CD14-positive monocyte (primary cell): ENCODE data around the gene CFAP97. TPM values are rescaled to one million over a fixed set of nuclear protein-coding genes. Genes with fewer than 3 reads are reported as not detected.

Experiments used
- DNase-seq, 3 donors: peaks; one replicate each; pipeline ENCODE4 v3.0.0-alpha.2; 2011 to 2022
- H2AFZ ChIP-seq: 2 replicates; pipeline ENCODE4 v1.6.0; 2012; ENCODE audit warnings: mild to moderate bottlenecking, low read depth, low read length, inconsistent platforms; ENCODE audit not compliant: insufficient read depth, poor library complexity, severe bottlenecking
- H3K27ac ChIP-seq, 2 donors: 1 replicate in 1 of 2; 2 replicates in 1 of 2; pipeline ENCODE4 v1.5.1; 2012 to 2013; ENCODE audit warnings: low read length in 2 of 2, control low read depth in 1 of 2, inconsistent platforms in 1 of 2, low read depth in 1 of 2, mild to moderate bottlenecking in 1 of 2
- H3K27me3 ChIP-seq, 2 donors: one replicate each; pipeline versions ENCODE4 v1.6.0 to v1.6.1; 2011 to 2013; ENCODE audit warnings: low read length in 2 of 2; ENCODE audit not compliant: control insufficient read depth in 2 of 2, insufficient read depth in 2 of 2
- H3K36me3 ChIP-seq, 2 donors: replicated peaks in 1 of 2; 1 replicate in 1 of 2; 2 replicates in 1 of 2; pipeline versions ENCODE4 v1.5.1 to v1.6.1; 2012 to 2013; ENCODE audit warnings: low read length in 2 of 2, control low read depth in 1 of 2, inconsistent platforms in 1 of 2, mild to moderate bottlenecking in 1 of 2; ENCODE audit not compliant: insufficient read depth in 2 of 2, control insufficient read depth in 1 of 2
- H3K4me1 ChIP-seq, 2 donors: 1 replicate in 1 of 2; 2 replicates in 1 of 2; pipeline versions ENCODE4 v1.5.1 to v1.6.1; 2012 to 2013; ENCODE audit warnings: low read length in 2 of 2, control low read depth in 1 of 2, inconsistent platforms in 1 of 2, mild to moderate bottlenecking in 1 of 2, moderate library complexity in 1 of 2; ENCODE audit not compliant: insufficient read depth in 2 of 2, control insufficient read depth in 1 of 2
- H3K4me2 ChIP-seq: replicated peaks from 2 replicates; pipeline ENCODE3; 2012; ENCODE audit warnings: low read length, moderate library complexity, mild to moderate bottlenecking; ENCODE audit not compliant: poor library complexity, severe bottlenecking; ENCODE audit errors: extremely low read depth
- H3K4me3 ChIP-seq, 3 experiments: fragments of 200-600 bp in 1 of 3; sonication (generic) in 1 of 3; replicated peaks in 1 of 3; 1 replicate in 2 of 3; 2 replicates in 1 of 3; pipeline ENCODE4 v1.5.1; 2011 to 2013; ENCODE audit warnings: low read length in 3 of 3, mild to moderate bottlenecking in 3 of 3, control low read depth in 2 of 3, low read depth in 2 of 3, inconsistent platforms in 1 of 3, moderate library complexity in 1 of 3
- H3K79me2 ChIP-seq: 2 replicates; pipeline ENCODE4 v1.6.0; 2012; ENCODE audit warnings: mild to moderate bottlenecking, control low read depth, inconsistent platforms, low read length, moderate library complexity; ENCODE audit not compliant: insufficient read depth
- H3K9ac ChIP-seq: 2 replicates; pipeline ENCODE4 v1.6.0; 2017; ENCODE audit warnings: low read length, mild to moderate bottlenecking; ENCODE audit not compliant: insufficient read depth, poor library complexity, severe bottlenecking
- H3K9me3 ChIP-seq, 2 donors: replicated peaks in 1 of 2; 1 replicate in 1 of 2; 2 replicates in 1 of 2; pipeline versions ENCODE4 v1.5.1 to v1.6.1; 2012 to 2013; ENCODE audit warnings: low read length in 2 of 2, control low read depth in 1 of 2; ENCODE audit not compliant: control insufficient read depth in 1 of 2, insufficient read depth in 1 of 2
- H4K20me1 ChIP-seq: 2 replicates; pipeline ENCODE4 v1.6.0; 2012; ENCODE audit warnings: mild to moderate bottlenecking, low read length, control low read depth, moderate library complexity; ENCODE audit not compliant: insufficient read depth
- H3K27ac Mint-ChIP-seq, 7 donors: one replicate each; pipeline ENCODE4 v1.8.0; 2020; ENCODE audit warnings: mild to moderate bottlenecking in 7 of 7, mixed read lengths in 7 of 7, moderate library complexity in 6 of 7, inconsistent platforms in 2 of 7
- H3K27me3 Mint-ChIP-seq, 3 donors: one replicate each; pipeline ENCODE4 v1.8.0; 2021 to 2022; ENCODE audit warnings: low read depth in 3 of 3, mild to moderate bottlenecking in 3 of 3, mixed read lengths in 3 of 3, moderate library complexity in 3 of 3, inconsistent platforms in 1 of 3
- H3K36me3 Mint-ChIP-seq, 2 donors: one replicate each; pipeline ENCODE4 v1.8.0; 2020; ENCODE audit warnings: mixed read lengths in 2 of 2, inconsistent platforms in 1 of 2, mild to moderate bottlenecking in 1 of 2
- H3K4me1 Mint-ChIP-seq: one replicate; pipeline ENCODE4 v1.8.0; 2020; ENCODE audit warnings: mild to moderate bottlenecking, mixed read lengths
- H3K4me3 Mint-ChIP-seq, 2 donors: one replicate each; pipeline ENCODE4 v1.8.0; 2020; ENCODE audit warnings: mild to moderate bottlenecking in 2 of 2, mixed read lengths in 2 of 2, moderate library complexity in 1 of 2
- H3K9me3 Mint-ChIP-seq, 7 donors: one replicate each; pipeline ENCODE4 v1.8.0; 2020 to 2022; ENCODE audit warnings: mixed read lengths in 7 of 7, mild to moderate bottlenecking in 6 of 7, moderate library complexity in 6 of 7, inconsistent platforms in 2 of 7
- WGBS: methylation state at CpG from one replicate; pipeline ENCODE4 v1.1.5; 2013; ENCODE audit warnings: missing lambda C conversion rate; ENCODE audit not compliant: insufficient coverage; 5-methylcytosine and 5-hydroxymethylcytosine counted together
- intact Hi-C, 2 donors: fragments of 100-400 bp; cut with micrococcal nuclease; formaldehyde crosslinking; loops; one replicate each; pipeline versions ENCODE4 v1.15.0 to v1.15.1; 2023
- polyA plus RNA-seq, 3 donors: library from polyadenylated mRNA; depleted of rRNA in 1 of 3; unstranded in 2 of 3; stranded (reverse) in 1 of 3; fragments of 300-500 nt in 2 of 3; fragments of >200 nt in 1 of 3; fragmentation: Illumina TruSeq in 2 of 3; gene quantifications; 1 replicate in 2 of 3; 2 replicates in 1 of 3; pipeline ENCODE4 v1.2.3, GENCODE V29; 2012 to 2021
- TF ChIP-seq, protein P1 (sequence below): fragments of 200-600 bp; IDR thresholded peaks from one replicate; pipeline ENCODE4 v1.8.0; 2022; ENCODE audit warnings: antibody characterized with exemption, mild to moderate bottlenecking

CFAP97 gene
- polyA plus RNA-seq, 3 donors, result 2.7 to 16.8 (median 12.3) TPM

DNA sequence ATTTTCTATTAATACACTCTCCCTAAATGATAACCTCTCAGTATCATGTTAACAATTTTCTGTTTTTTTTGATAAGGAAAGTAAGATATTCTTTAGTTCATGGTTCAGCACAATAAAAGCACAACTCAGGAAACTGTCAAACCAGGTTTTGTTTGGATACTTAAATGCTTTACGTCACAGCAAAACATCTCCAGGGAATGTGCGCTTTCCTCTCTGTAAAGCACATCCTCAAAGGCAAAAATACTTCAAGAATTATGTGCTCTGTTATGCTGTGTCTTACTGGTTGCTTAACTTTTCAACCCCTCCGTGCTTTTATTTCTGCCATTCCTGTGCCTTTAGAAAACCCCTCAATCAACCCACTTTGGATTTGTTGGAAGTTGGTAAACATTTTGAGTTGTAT lies 33.4 kb upstream of the CFAP97 start:
- TF ChIP-seq, protein P1, sequence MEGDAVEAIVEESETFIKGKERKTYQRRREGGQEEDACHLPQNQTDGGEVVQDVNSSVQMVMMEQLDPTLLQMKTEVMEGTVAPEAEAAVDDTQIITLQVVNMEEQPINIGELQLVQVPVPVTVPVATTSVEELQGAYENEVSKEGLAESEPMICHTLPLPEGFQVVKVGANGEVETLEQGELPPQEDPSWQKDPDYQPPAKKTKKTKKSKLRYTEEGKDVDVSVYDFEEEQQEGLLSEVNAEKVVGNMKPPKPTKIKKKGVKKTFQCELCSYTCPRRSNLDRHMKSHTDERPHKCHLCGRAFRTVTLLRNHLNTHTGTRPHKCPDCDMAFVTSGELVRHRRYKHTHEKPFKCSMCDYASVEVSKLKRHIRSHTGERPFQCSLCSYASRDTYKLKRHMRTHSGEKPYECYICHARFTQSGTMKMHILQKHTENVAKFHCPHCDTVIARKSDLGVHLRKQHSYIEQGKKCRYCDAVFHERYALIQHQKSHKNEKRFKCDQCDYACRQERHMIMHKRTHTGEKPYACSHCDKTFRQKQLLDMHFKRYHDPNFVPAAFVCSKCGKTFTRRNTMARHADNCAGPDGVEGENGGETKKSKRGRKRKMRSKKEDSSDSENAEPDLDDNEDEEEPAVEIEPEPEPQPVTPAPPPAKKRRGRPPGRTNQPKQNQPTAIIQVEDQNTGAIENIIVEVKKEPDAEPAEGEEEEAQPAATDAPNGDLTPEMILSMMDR, result no peak
- no peaks in the 10 kb centered on the region for H3K4me1 ChIP-seq
- H3K27ac ChIP-seq, result no peak overlapping the region
- H3K27me3 ChIP-seq, result no peaks in the 10 kb centered on the region
- no peak overlapping the region for H3K4me3 ChIP-seq
- no peak overlapping the region for H3K4me2 ChIP-seq
- intact Hi-C loops, result no loop called here
- Mint-ChIP-seq H3K4me1 (no peaks in the 10 kb centered on the region), H3K36me3 (no peaks in the 10 kb centered on the region), H3K27me3 (peaks cover 2 to 4% (median 3%) of the 10 kb centered on the region in 3 donors), H3K9me3 (peaks cover 0 to 14% (median 11%) of the 10 kb centered on the region in 7 donors), H3K4me3 (no peak overlapping the region), H3K27ac (no peak overlapping the region)
- no peaks in the 10 kb centered on the region for H3K9me3 ChIP-seq
- no peak overlapping the region for H2AFZ ChIP-seq
- H3K79me2 ChIP-seq, result no peaks in the 10 kb centered on the region
- H3K36me3 ChIP-seq, result no peaks in the 10 kb centered on the region
- WGBS, result no CpG with 5 or more reads among the region's 3 CpGs
- DNase-seq, result no peak
- no peaks in the 10 kb centered on the region for H4K20me1 ChIP-seq
- no peak overlapping the region for H3K9ac ChIP-seq

- Mint-ChIP-seq H3K9me3 (peaks cover 0 to 13% (median 10%) of the 10 kb centered on the region in 7 donors), H3K36me3 (no peaks in the 10 kb centered on the region), H3K4me1 (no peaks in the 10 kb centered on the region), H3K4me3 (no peak overlapping the region), H3K27ac (no peak overlapping the region), H3K27me3 (peaks cover 0 to 4% (median 3%) of the 10 kb centered on the region in 3 donors)
- Histone ChIP-seq H3K4me2 (no peak overlapping the region), H3K79me2 (no peaks in the 10 kb centered on the region), H3K27ac (no peak overlapping the region), H4K20me1 (no peaks in the 10 kb centered on the region), H3K9me3 (no peaks in the 10 kb centered on the region), H3K4me3 (no peak overlapping the region), H3K36me3 (no peaks in the 10 kb centered on the region), H3K9ac (no peak overlapping the region), H3K27me3 (no peaks in the 10 kb centered on the region), H2AFZ (no peak overlapping the region), H3K4me1 (no peaks in the 10 kb centered on the region)
- 89% methylated on average over 6 of the region's 7 CpGs for WGBS
- DNase-seq, result no peak
- TF ChIP-seq, protein P1, result no peak
- intact Hi-C loops, result no loop called here
These were observed 32.2 kb upstream of the CFAP97 start for GRCh38 chr4:185235843-185236503.
